Liver (tissue), 9 donors: ENCODE data around the gene OLIG2. TPM values are rescaled to one million over a fixed set of nuclear protein-coding genes. Genes with fewer than 3 reads are reported as not detected.

Experiments
- DNase-seq: peaks from one replicate; pipeline ENCODE4 v3.0.0-alpha.2; 2017; ENCODE audit warnings: low spot score
- H3K27ac ChIP-seq, 2 donors: one replicate each; pipeline ENCODE4 v1.7.0; 2013; ENCODE audit warnings: inconsistent platforms in 2 of 2, low read length in 2 of 2, control low read depth in 1 of 2, low read depth in 1 of 2, mild to moderate bottlenecking in 1 of 2
- H3K27me3 ChIP-seq, 4 donors: one replicate each; pipeline versions ENCODE4 v1.6.1 to v1.7.0; 2013; ENCODE audit warnings: low read length in 3 of 4, inconsistent platforms in 1 of 4, mild to moderate bottlenecking in 1 of 4, moderate library complexity in 1 of 4; ENCODE audit not compliant: control insufficient read depth in 4 of 4, insufficient read depth in 4 of 4
- H3K36me3 ChIP-seq, 4 donors: one replicate each; pipeline versions ENCODE4 v1.6.1 to v1.7.0; 2013; ENCODE audit warnings: low read length in 3 of 4, mild to moderate bottlenecking in 3 of 4, low read depth in 1 of 4, moderate library complexity in 1 of 4; ENCODE audit not compliant: control insufficient read depth in 4 of 4, insufficient read depth in 3 of 4
- H3K4me1 ChIP-seq, 4 donors: one replicate each; pipeline versions ENCODE4 v1.6.1 to v1.7.0; 2013; ENCODE audit warnings: low read length in 3 of 4, mild to moderate bottlenecking in 3 of 4, moderate library complexity in 1 of 4; ENCODE audit not compliant: control insufficient read depth in 4 of 4, insufficient read depth in 4 of 4
- H3K4me3 ChIP-seq, 3 donors: one replicate each; pipeline versions ENCODE4 v1.6.1 to v1.7.0; 2013; ENCODE audit warnings: low read length in 3 of 3, control low read depth in 1 of 3, low read depth in 1 of 3, mild to moderate bottlenecking in 1 of 3
- H3K9ac ChIP-seq, 2 donors: one replicate each; pipeline ENCODE4 v1.7.0; 2013; ENCODE audit warnings: low read length in 2 of 2, mild to moderate bottlenecking in 2 of 2, moderate library complexity in 2 of 2, control low read depth in 1 of 2, low read depth in 1 of 2
- H3K9me3 ChIP-seq, 4 donors: one replicate each; pipeline versions ENCODE4 v1.6.1 to v1.7.0; 2013; ENCODE audit warnings: low read length in 3 of 4; ENCODE audit not compliant: control insufficient read depth in 4 of 4
- CTCF ChIP-seq: fragments of 150-350 bp; IDR thresholded peaks from 2 replicates; pipeline ENCODE4 v1.5.1; 2017; ENCODE audit warnings: improper control_type of control experiment, low read depth, low read length; ENCODE audit not compliant: missing input control
- EGR1 ChIP-seq, 2 donors: IDR thresholded peaks; 2 replicates each; pipeline ENCODE4 v1.6.1; 2016 to 2018; ENCODE audit warnings: antibody characterized with exemption in 2 of 2, low read depth in 2 of 2
- FOXA1 ChIP-seq: IDR thresholded peaks from 2 replicates; pipeline ENCODE4 v1.6.1; 2016; ENCODE audit warnings: antibody characterized with exemption
- FOXA2 ChIP-seq: IDR thresholded peaks from 2 replicates; pipeline ENCODE4 v1.6.1; 2016; ENCODE audit warnings: antibody characterized with exemption
- GABPA ChIP-seq, 2 donors: IDR thresholded peaks in 1 of 2; conservative IDR thresholded peaks in 1 of 2; 2 replicates each; pipeline ENCODE4 v1.6.1; 2016; ENCODE audit warnings: antibody characterized with exemption in 2 of 2, mild to moderate bottlenecking in 1 of 2, moderate library complexity in 1 of 2
- HNF4A ChIP-seq, 2 donors: conservative IDR thresholded peaks; 2 replicates each; pipeline ENCODE4 v1.6.1; 2016; ENCODE audit warnings: antibody characterized with exemption in 2 of 2, mild to moderate bottlenecking in 2 of 2
- HNF4G ChIP-seq: IDR thresholded peaks from 2 replicates; pipeline ENCODE4 v1.6.1; 2016; ENCODE audit warnings: antibody characterized with exemption
- JUND ChIP-seq, 2 donors: IDR thresholded peaks; 2 replicates each; pipeline ENCODE4 v1.6.1; 2016; ENCODE audit warnings: antibody characterized with exemption in 2 of 2
- NR2F2 ChIP-seq: IDR thresholded peaks from 2 replicates; pipeline ENCODE4 v1.6.1; 2016; ENCODE audit warnings: antibody characterized with exemption
- RAD21 ChIP-seq, 2 donors: IDR thresholded peaks; 2 replicates each; pipeline ENCODE4 v1.6.1; 2016; ENCODE audit warnings: antibody characterized with exemption in 2 of 2, mild to moderate bottlenecking in 2 of 2
- RXRA ChIP-seq, 2 donors: IDR thresholded peaks; 2 replicates each; pipeline ENCODE4 v1.6.1; 2017 to 2018; ENCODE audit warnings: antibody characterized with exemption in 2 of 2, mild to moderate bottlenecking in 1 of 2
- SP1 ChIP-seq: IDR thresholded peaks from 2 replicates; pipeline ENCODE4 v1.6.1; 2018; ENCODE audit warnings: antibody characterized with exemption, mild to moderate bottlenecking
- TAF1 ChIP-seq: conservative IDR thresholded peaks from 2 replicates; pipeline ENCODE4 v1.6.1; 2016; ENCODE audit warnings: antibody characterized with exemption, mild to moderate bottlenecking
- YY1 ChIP-seq: IDR thresholded peaks from 2 replicates; pipeline ENCODE4 v1.6.1; 2016; ENCODE audit warnings: antibody characterized with exemption, mild to moderate bottlenecking
- ZBTB33 ChIP-seq: IDR thresholded peaks from 2 replicates; pipeline ENCODE4 v1.6.1; 2016; ENCODE audit warnings: antibody characterized with exemption
- WGBS: extraction: QIAGEN DNeasy Blood & Tissue Kit; methylation state at CpG from one replicate; pipeline ENCODE4 v1.1.7; 2013; 5-methylcytosine and 5-hydroxymethylcytosine counted together
- polyA plus RNA-seq, 2 donors: library from polyadenylated mRNA; stranded (reverse) in 1 of 2; unstranded in 1 of 2; fragments of 200-250 nt in 1 of 2; fragments of >200 nt in 1 of 2; fragmentation: Nextera tagmentation in 1 of 2; extraction: Ambion mirVana in 1 of 2; gene quantifications; one replicate each; pipeline versions ENCODE4 v1.2.1 to v1.2.3, GENCODE V29; 2013 to 2015
- total RNA-seq, 2 donors: library from RNA; depleted of rRNA; stranded (reverse); fragments of >200 nt; gene quantifications; one replicate each; pipeline ENCODE4 v1.2.3, GENCODE V29; 2014
- TF ChIP-seq, protein P1 (sequence below): IDR thresholded peaks from 2 replicates; pipeline ENCODE4 v1.6.1; 2016; ENCODE audit warnings: antibody characterized with exemption
- TF ChIP-seq, protein P2 (sequence below): IDR thresholded peaks from 2 replicates; pipeline ENCODE4 v1.6.1; 2016; ENCODE audit warnings: antibody characterized with exemption
- TF ChIP-seq, protein P3 (sequence below): IDR thresholded peaks from 2 replicates; pipeline ENCODE4 v1.6.1; 2016; ENCODE audit warnings: antibody characterized with exemption, mild to moderate bottlenecking
- donor health status: healthy.
- donor health status: healthy.
- donor health status: healthy.
- donor health status: healthy.
- donor health status: healthy.

The OLIG2 gene
- total and polyA plus RNA-seq, 4 donors = not detected

DNA sequence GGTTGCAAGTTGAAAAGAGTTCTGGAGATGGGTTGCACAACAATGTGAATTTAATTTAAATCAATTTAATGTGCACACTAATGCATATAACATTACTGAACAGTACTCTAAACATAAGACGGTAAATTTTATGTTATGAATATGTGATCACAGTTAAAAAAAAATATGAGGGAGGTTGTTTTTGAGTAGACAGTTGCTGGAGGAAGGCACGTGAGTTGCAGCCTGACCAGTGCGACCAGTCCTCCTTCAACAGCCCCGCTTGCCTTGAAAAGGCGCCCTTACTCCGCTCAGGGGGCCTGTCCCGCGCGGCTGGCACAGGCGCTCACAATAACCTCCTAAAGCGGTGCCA lies 43.9 kb downstream of the OLIG2 start:
- no peak for DNase-seq
- no peak for TF ChIP-seq YY1
- TF ChIP-seq RAD21 (IDR thresholded peaks at IDR 0.05) = no peak
- TF ChIP-seq, protein P1, sequence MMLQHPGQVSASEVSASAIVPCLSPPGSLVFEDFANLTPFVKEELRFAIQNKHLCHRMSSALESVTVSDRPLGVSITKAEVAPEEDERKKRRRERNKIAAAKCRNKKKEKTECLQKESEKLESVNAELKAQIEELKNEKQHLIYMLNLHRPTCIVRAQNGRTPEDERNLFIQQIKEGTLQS = no peak
- no peak for TF ChIP-seq GABPA (IDR thresholded peaks at IDR 0.05 in 1 of 2, conservative IDR thresholded peaks at IDR 0.05 in 1 of 2)
- no peak for TF ChIP-seq HNF4A (conservative IDR thresholded peaks at IDR 0.05)
- no peak for TF ChIP-seq NR2F2
- no peak for TF ChIP-seq RXRA (IDR thresholded peaks at IDR 0.05)
- no peak for TF ChIP-seq ZBTB33
- no peak for TF ChIP-seq EGR1 (IDR thresholded peaks at IDR 0.05; ENCODE audit: low read depth in 2 of 2)
- TF ChIP-seq, protein P2, sequence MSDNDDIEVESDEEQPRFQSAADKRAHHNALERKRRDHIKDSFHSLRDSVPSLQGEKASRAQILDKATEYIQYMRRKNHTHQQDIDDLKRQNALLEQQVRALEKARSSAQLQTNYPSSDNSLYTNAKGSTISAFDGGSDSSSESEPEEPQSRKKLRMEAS = no peak
- TF ChIP-seq HNF4G = no peak
- no peak for TF ChIP-seq FOXA1
- TF ChIP-seq CTCF = no peak
- TF ChIP-seq FOXA2 = no peak
- H3K36me3 ChIP-seq = no peaks in the 10 kb centered on the region
- no peak overlapping the region for H3K27ac ChIP-seq
- H3K4me3 ChIP-seq = peak overlapping the region in 1 of 3 donors; percentile 31
- no peak overlapping the region for H3K9ac ChIP-seq
- 8% methylated on average over 11 of the region's 11 CpGs for WGBS
- peaks cover 0 to 3% (median 1%) of the 10 kb centered on the region in 4 donors for H3K9me3 ChIP-seq
- H3K27me3 ChIP-seq = peaks cover 7 to 23% (median 15%) of the 10 kb centered on the region in 4 donors
- peaks cover 15 to 26% (median 26%) of the 10 kb centered on the region in 4 donors for H3K4me1 ChIP-seq

DNA sequence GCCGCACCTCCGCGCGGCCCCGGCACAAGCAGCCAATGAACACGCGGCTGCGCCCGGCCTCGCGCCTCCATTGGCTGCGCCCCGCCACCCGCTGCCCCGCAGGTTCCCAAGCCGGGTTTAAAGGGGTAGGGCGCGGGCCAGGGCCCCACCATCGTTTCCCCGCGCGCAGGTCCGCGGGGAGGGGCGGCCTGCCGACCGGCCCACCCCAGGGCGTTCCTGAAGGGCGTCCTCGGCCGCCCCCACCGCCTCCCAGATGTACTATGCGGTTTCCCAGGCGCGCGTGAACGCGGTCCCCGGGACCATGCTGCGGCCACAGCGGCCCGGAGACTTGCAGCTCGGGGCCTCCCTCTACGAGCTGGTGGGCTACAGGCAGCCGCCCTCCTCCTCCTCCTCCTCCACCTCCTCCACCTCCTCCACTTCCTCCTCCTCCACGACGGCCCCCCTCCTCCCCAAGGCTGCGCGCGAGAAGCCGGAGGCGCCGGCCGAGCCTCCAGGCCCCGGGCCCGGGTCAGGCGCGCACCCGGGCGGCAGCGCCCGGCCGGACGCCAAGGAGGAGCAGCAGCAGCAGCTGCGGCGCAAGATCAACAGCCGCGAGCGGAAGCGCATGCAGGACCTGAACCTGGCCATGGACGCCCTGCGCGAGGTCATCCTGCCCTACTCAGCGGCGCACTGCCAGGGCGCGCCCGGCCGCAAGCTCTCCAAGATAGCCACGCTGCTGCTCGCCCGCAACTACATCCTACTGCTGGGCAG lies 44.4 kb downstream of the OLIG2 start, which contains the start of gene OLIG1:
Gene OLIG1 (plus strand): TSS at position 148 of the 750 bp plus-strand sequence. CDS start 106 bp downstream, at position 254.
- H3K4me1 ChIP-seq = peaks cover 15 to 26% (median 26%) of the 10 kb centered on the region in 4 donors
- peak within 1 kb of the TSS in 1 of 3 donors; percentile 31 for H3K4me3 ChIP-seq
- DNase-seq = peak; percentile 72
- H3K27me3 ChIP-seq = peaks cover 7 to 23% (median 15%) of the 10 kb centered on the region in 4 donors
- WGBS = 1% methylated on average over 82 of the region's 82 CpGs
- H3K36me3 ChIP-seq = no peaks in the 10 kb centered on the region
- TF ChIP-seq ZBTB33 (no peak), NR2F2 (no peak), YY1 (no peak), HNF4A (conservative IDR thresholded peaks at IDR 0.05) (no peak), JUND (IDR thresholded peaks at IDR 0.05) (no peak), FOXA1 (no peak), RAD21 (IDR thresholded peaks at IDR 0.05) (no peak), GABPA (IDR thresholded peaks at IDR 0.05 in 1 of 2, conservative IDR thresholded peaks at IDR 0.05 in 1 of 2) (no peak), FOXA2 (no peak), TAF1 (no peak), HNF4G (no peak), SP1 (no peak)
- TF ChIP-seq, protein P3, sequence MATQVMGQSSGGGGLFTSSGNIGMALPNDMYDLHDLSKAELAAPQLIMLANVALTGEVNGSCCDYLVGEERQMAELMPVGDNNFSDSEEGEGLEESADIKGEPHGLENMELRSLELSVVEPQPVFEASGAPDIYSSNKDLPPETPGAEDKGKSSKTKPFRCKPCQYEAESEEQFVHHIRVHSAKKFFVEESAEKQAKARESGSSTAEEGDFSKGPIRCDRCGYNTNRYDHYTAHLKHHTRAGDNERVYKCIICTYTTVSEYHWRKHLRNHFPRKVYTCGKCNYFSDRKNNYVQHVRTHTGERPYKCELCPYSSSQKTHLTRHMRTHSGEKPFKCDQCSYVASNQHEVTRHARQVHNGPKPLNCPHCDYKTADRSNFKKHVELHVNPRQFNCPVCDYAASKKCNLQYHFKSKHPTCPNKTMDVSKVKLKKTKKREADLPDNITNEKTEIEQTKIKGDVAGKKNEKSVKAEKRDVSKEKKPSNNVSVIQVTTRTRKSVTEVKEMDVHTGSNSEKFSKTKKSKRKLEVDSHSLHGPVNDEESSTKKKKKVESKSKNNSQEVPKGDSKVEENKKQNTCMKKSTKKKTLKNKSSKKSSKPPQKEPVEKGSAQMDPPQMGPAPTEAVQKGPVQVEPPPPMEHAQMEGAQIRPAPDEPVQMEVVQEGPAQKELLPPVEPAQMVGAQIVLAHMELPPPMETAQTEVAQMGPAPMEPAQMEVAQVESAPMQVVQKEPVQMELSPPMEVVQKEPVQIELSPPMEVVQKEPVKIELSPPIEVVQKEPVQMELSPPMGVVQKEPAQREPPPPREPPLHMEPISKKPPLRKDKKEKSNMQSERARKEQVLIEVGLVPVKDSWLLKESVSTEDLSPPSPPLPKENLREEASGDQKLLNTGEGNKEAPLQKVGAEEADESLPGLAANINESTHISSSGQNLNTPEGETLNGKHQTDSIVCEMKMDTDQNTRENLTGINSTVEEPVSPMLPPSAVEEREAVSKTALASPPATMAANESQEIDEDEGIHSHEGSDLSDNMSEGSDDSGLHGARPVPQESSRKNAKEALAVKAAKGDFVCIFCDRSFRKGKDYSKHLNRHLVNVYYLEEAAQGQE = no peak
- TF ChIP-seq, protein P1 = no peak
- TF ChIP-seq, protein P2 = no peak
- H3K9me3 ChIP-seq = peaks cover 0 to 3% (median 1%) of the 10 kb centered on the region in 4 donors
- no peak within 1 kb of the TSS for H3K27ac ChIP-seq
- no peak within 1 kb of the TSS for H3K9ac ChIP-seq
